HCT116 (cell line): Measurements from ENCODE around the gene DHFR2. TPM values are rescaled to one million over a fixed set of nuclear protein-coding genes. Genes with fewer than 3 reads are reported as not detected.

Experiments used
- ATAC-seq: fragments of 200-7000 bp; cut with Tn5 transposase; 2 replicates; pipeline ENCODE4 v1.9.1; 2020; ENCODE audit warnings: mild to moderate bottlenecking, moderate library complexity
- BruUV-seq: library from RNA; stranded (reverse); fragments of 400-500 nt; replicated peaks from 2 replicates; lab custom pipeline; 2021; lab: Mats Ljungman, UMichigan
- CTCF ChIA-PET: fragments of 300-600 bp; sonication (Branson Sonifier 250); formaldehyde crosslinking; loops from one replicate; lab custom pipeline; 2021; ENCODE audit warnings: antibody characterized with exemption; lab: Charles Lee
- POLR2A ChIA-PET: fragments of 300-600, 350-600 bp; sonication (Branson Sonifier 250); formaldehyde crosslinking; loops from one replicate; lab custom pipeline; 2021; ENCODE audit warnings: antibody characterized with exemption; lab: Charles Lee
- RAD21 ChIA-PET, 2 experiments: fragments of 300-600 bp; sonication (Branson Sonifier 250); formaldehyde crosslinking; loops; one replicate each; lab custom pipeline; 2023; ENCODE audit warnings: low total read pairs in 2 of 2; ENCODE audit not compliant: uncharacterized antibody in 2 of 2, unreplicated experiment in 2 of 2, low non-redundant PET in 1 of 2; lab: Charles Lee
- DNase-seq: peaks from one replicate; pipeline ENCODE4 v3.0.0-alpha.2; 2010; ENCODE audit warnings: low read depth, low spot score
- H2AFZ ChIP-seq: fragments of 200-600 bp; shearing (Covaris generic), sonication (generic); 2 replicates; pipeline ENCODE4 v1.6.1; 2017; ENCODE audit warnings: low read depth, mixed run types, mixed read lengths, antibody characterized with exemption, low read length; ENCODE audit not compliant: poor library complexity, severe bottlenecking
- H3K27ac ChIP-seq: 2 replicates; pipeline ENCODE4 v1.5.1; 2012; ENCODE audit warnings: low read depth, low read length
- H3K27me3 ChIP-seq: fragments of 200-600 bp; sonication (generic); 2 replicates; pipeline ENCODE4 v1.6.1; 2016; ENCODE audit warnings: mixed run types, low read length, mixed read lengths; ENCODE audit not compliant: insufficient read depth
- H3K36me3 ChIP-seq, 2 experiments: fragments of 200-500 bp in 1 of 2; fragments of 200-600 bp in 1 of 2; sonication (Bioruptor generic) in 1 of 2; sonication (generic) in 1 of 2; 2 replicates each; pipeline versions ENCODE4 v1.5.1 to v1.6.1; 2014 to 2016; ENCODE audit warnings: low read length in 2 of 2, inconsistent platforms in 1 of 2, mixed read lengths in 1 of 2, mixed run types in 1 of 2; ENCODE audit not compliant: insufficient read depth in 2 of 2, control insufficient read depth in 1 of 2
- H3K4me1 ChIP-seq, 2 experiments: fragments of 200-600 bp in 1 of 2; sonication (generic) in 1 of 2; 2 replicates each; pipeline versions ENCODE4 v1.5.1 to v1.6.1; 2012 to 2017; ENCODE audit warnings: low read length in 2 of 2, inconsistent platforms in 1 of 2, mild to moderate bottlenecking in 1 of 2, mixed read lengths in 1 of 2, mixed run types in 1 of 2, moderate library complexity in 1 of 2; ENCODE audit not compliant: insufficient read depth in 2 of 2, control insufficient read depth in 1 of 2
- H3K4me2 ChIP-seq: fragments of 200-600 bp; sonication (generic); 2 replicates; pipeline ENCODE4 v1.6.1; 2017; ENCODE audit warnings: mixed run types, low read length, mixed read lengths
- H3K4me3 ChIP-seq, 2 experiments: fragments of 200-600 bp in 1 of 2; sonication (generic) in 1 of 2; replicated peaks in 1 of 2; 2 replicates each; pipeline ENCODE4 v1.5.1; 2011 to 2016; ENCODE audit warnings: low read length in 2 of 2, control low read depth in 1 of 2, low read depth in 1 of 2, mild to moderate bottlenecking in 1 of 2, mixed read lengths in 1 of 2, mixed run types in 1 of 2
- H3K79me2 ChIP-seq: fragments of 200-600 bp; sonication (generic); 2 replicates; pipeline ENCODE4 v1.6.1; 2017; ENCODE audit warnings: mild to moderate bottlenecking, mixed run types, low read length, moderate library complexity, mixed read lengths; ENCODE audit not compliant: insufficient read depth
- H3K9ac ChIP-seq: fragments of 200-600 bp; sonication (generic); 2 replicates; pipeline ENCODE4 v1.6.1; 2016; ENCODE audit warnings: low read length, mixed read lengths
- H3K9me2 ChIP-seq: fragments of 200-600 bp; sonication (generic), shearing (Covaris generic); 2 replicates; pipeline ENCODE4 v1.6.1; 2017; ENCODE audit warnings: mixed run types, mild to moderate bottlenecking, moderate library complexity; ENCODE audit not compliant: insufficient read depth
- H3K9me3 ChIP-seq, 2 experiments: fragments of 200-500 bp in 1 of 2; fragments of 200-600 bp in 1 of 2; sonication (Bioruptor generic) in 1 of 2; sonication (generic) in 1 of 2; 2 replicates each; pipeline ENCODE4 v1.6.1; 2014 to 2017; ENCODE audit warnings: low read length in 2 of 2, mixed read lengths in 2 of 2, inconsistent platforms in 1 of 2, low read depth in 1 of 2, mild to moderate bottlenecking in 1 of 2, mixed run types in 1 of 2, moderate library complexity in 1 of 2; ENCODE audit not compliant: control insufficient read depth in 1 of 2, insufficient read depth in 1 of 2
- H4K20me1 ChIP-seq: fragments of 200-600 bp; sonication (generic), shearing (Covaris generic); 2 replicates; pipeline ENCODE4 v1.6.1; 2017; ENCODE audit warnings: mixed run types, mild to moderate bottlenecking, moderate library complexity; ENCODE audit not compliant: insufficient read depth
- CBX3 ChIP-seq: IDR thresholded peaks from 2 replicates; pipeline ENCODE4 v1.6.1; 2012; ENCODE audit warnings: low read depth
- CEBPB ChIP-seq: IDR thresholded peaks from 2 replicates; pipeline ENCODE4 v1.6.1; 2012; ENCODE audit warnings: low read depth
- CTCF ChIP-seq, 3 experiments: fragments of 200-600 bp in 1 of 3; sonication (generic) in 1 of 3; IDR thresholded peaks in 2 of 3; conservative IDR thresholded peaks in 1 of 3; 2 replicates each; pipeline ENCODE4 v1.5.1; 2012 to 2017; ENCODE audit warnings: low read depth in 2 of 3, low read length in 2 of 3, antibody characterized with exemption in 1 of 3, borderline replicate concordance in 1 of 3, control low read depth in 1 of 3, mild to moderate bottlenecking in 1 of 3, mixed read lengths in 1 of 3, mixed run types in 1 of 3, moderate library complexity in 1 of 3; ENCODE audit not compliant: insufficient read depth in 1 of 3
- EGR1 ChIP-seq: IDR thresholded peaks from 2 replicates; pipeline ENCODE4 v1.6.1; 2012; ENCODE audit warnings: low read depth
- ELF1 ChIP-seq: IDR thresholded peaks from 2 replicates; pipeline ENCODE4 v1.6.1; 2012; ENCODE audit warnings: low read depth, borderline replicate concordance
- JUND ChIP-seq: IDR thresholded peaks from 2 replicates; pipeline ENCODE4 v1.6.1; 2012
- MAX ChIP-seq: IDR thresholded peaks from 2 replicates; pipeline ENCODE4 v1.6.1; 2012
- POLR2AphosphoS5 ChIP-seq: IDR thresholded peaks from 2 replicates; pipeline ENCODE4 v1.6.1; 2011; ENCODE audit warnings: mild to moderate bottlenecking, low read depth, low read length, moderate library complexity
- RAD21 ChIP-seq: IDR thresholded peaks from 2 replicates; pipeline ENCODE4 v1.6.1; 2012; ENCODE audit warnings: low read depth, mild to moderate bottlenecking
- SIN3A ChIP-seq: IDR thresholded peaks from 2 replicates; pipeline ENCODE4 v1.6.1; 2012; ENCODE audit warnings: low read depth
- SRF ChIP-seq: IDR thresholded peaks from 2 replicates; pipeline ENCODE4 v1.6.1; 2012; ENCODE audit warnings: low read depth
- TCF7L2 ChIP-seq: IDR thresholded peaks from 2 replicates; pipeline ENCODE4 v1.7.0; 2011; ENCODE audit warnings: borderline replicate concordance, inconsistent platforms; ENCODE audit not compliant: insufficient read depth, insufficient read length; ENCODE audit errors: extremely low read depth
- ZFX ChIP-seq: fragments of 450-650 bp; IDR thresholded peaks from 2 replicates; pipeline ENCODE4 v1.6.1; 2017
- intact Hi-C: fragments of 100-400 bp; cut with micrococcal nuclease; formaldehyde crosslinking; loops from 2 replicates; pipeline ENCODE4 v1.10.0; 2022
- total RNA-seq: library from RNA; stranded (reverse); gene quantifications from one replicate; pipeline ENCODE4 v1.2.1, GENCODE V29; 2021; ENCODE audit not compliant: unreplicated experiment

Gene DHFR2
- total RNA-seq, 1 experiment from 2014 or later: 1.8 TPM

- BruUV-seq: no TSS peak
- CTCF ChIA-PET: no interaction called here
- H2AFZ ChIP-seq: no peak overlapping the region
- no peak overlapping the region for H3K4me2 ChIP-seq
- no peak overlapping the region for H3K4me3 ChIP-seq
- TF ChIP-seq SRF (no peak), TCF7L2 (no peak), JUND (no peak), ZFX (no peak), POLR2AphosphoS5 (no peak), CEBPB (no peak), RAD21 (no peak), SIN3A (no peak), MAX (no peak), CBX3 (no peak), ELF1 (no peak)
- no peaks in the 10 kb centered on the region for H4K20me1 ChIP-seq
- H3K9me3 ChIP-seq: no peaks in the 10 kb centered on the region
- H3K4me1 ChIP-seq: no peaks in the 10 kb centered on the region
- POLR2A ChIA-PET: no interaction called here
- no peak for ATAC-seq
- no peak for DNase-seq
- H3K79me2 ChIP-seq: no peaks in the 10 kb centered on the region
- H3K9me2 ChIP-seq: no peaks in the 10 kb centered on the region
- intact Hi-C loops: no loop called here
- RAD21 ChIA-PET: no interaction called here
- no peak overlapping the region for H3K9ac ChIP-seq
- H3K36me3 ChIP-seq: no peaks in the 10 kb centered on the region
- H3K27me3 ChIP-seq: no peaks in the 10 kb centered on the region
- H3K27ac ChIP-seq: no peak overlapping the region
Observed at GRCh38 chr3:94043285-94043684, 19.4 kb downstream of the DHFR2 start.

GRCh38 chr3:94036909-94037507, 25.7 kb downstream of the DHFR2 start:
- Histone ChIP-seq H3K27me3 (no peaks in the 10 kb centered on the region), H4K20me1 (no peaks in the 10 kb centered on the region), H3K27ac (no peak overlapping the region), H3K4me3 (no peak overlapping the region), H3K36me3 (no peaks in the 10 kb centered on the region), H3K9me3 (no peaks in the 10 kb centered on the region), H3K9me2 (no peaks in the 10 kb centered on the region), H3K4me2 (no peak overlapping the region), H3K9ac (no peak overlapping the region), H2AFZ (no peak overlapping the region), H3K4me1 (no peaks in the 10 kb centered on the region), H3K79me2 (no peaks in the 10 kb centered on the region)
- POLR2A ChIA-PET: no interaction called here
- peak; percentile 85 for ATAC-seq
- DNase-seq: peak; percentile 35
- intact Hi-C loops: no loop called here
- TF ChIP-seq CTCF (IDR thresholded peaks at IDR 0.05 in 2 of 3, conservative IDR thresholded peaks at IDR 0.05 in 1 of 3; ENCODE audit: borderline replicate concordance in 1 of 3, insufficient read depth in 1 of 3, low read depth in 2 of 3, low read length in 2 of 3): peak in 2 of 3 experiments; percentile 65 to 77; a peak in 4 of 6 replicates
- TF ChIP-seq EGR1: no peak
- peak; percentile 11; the same call in 1 of the 2 replicates for TF ChIP-seq RAD21
- no TSS peak for BruUV-seq
- CTCF ChIA-PET: interaction anchor here (0.6 to 1.9 kb wide), 4 partner anchors 8 to 59 kb away, joined by 3 to 6 read pairs (median 4); partner anchors contain the start of gene STX19
- RAD21 ChIA-PET: no interaction called here
